Measurements from ENCODE around the gene AGTRAP. TPM values are rescaled to one million over a fixed set of nuclear protein-coding genes. Genes with fewer than 3 reads are reported as not detected.

The AGTRAP gene
- total RNA-seq, 1 experiment from 2014 or later: 23.6 TPM

DNA sequence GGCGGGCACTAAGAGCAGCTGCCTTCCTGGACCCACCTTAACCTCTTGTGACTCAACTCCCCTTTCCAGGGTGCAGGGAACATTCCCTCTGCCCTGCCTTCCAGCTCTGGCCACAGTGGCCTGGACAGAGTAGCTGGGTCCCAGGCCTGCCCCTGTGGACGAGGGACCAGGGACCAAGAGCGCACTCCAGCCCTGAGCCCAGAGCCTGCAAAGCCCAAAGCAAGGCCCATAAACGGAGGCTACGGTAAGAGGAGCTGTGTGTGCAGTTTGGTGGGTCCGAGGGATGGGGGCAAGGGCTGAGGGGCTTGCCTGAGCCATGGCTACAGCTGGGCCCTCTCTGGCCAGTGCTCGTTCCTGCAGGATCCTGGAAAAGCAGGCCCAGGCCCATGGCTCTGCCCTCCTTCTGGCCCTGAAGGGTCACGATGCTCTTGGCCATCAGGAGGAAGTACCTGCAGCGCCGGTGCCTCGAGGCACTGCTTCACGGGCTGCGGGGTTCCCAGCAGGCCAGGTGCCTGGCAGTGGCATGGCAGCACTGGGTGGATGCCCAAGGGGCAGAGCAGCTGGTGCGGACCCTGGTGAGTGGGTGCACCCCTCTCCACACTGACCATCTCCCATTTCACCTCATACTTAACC lies 52.0 kb downstream of the AGTRAP start:
- no peaks in the 10 kb centered on the region for H3K36me3 ChIP-seq (ENCODE audit: insufficient read depth, low read length, poor library complexity, severe bottlenecking)
- TF ChIP-seq, protein P1, sequence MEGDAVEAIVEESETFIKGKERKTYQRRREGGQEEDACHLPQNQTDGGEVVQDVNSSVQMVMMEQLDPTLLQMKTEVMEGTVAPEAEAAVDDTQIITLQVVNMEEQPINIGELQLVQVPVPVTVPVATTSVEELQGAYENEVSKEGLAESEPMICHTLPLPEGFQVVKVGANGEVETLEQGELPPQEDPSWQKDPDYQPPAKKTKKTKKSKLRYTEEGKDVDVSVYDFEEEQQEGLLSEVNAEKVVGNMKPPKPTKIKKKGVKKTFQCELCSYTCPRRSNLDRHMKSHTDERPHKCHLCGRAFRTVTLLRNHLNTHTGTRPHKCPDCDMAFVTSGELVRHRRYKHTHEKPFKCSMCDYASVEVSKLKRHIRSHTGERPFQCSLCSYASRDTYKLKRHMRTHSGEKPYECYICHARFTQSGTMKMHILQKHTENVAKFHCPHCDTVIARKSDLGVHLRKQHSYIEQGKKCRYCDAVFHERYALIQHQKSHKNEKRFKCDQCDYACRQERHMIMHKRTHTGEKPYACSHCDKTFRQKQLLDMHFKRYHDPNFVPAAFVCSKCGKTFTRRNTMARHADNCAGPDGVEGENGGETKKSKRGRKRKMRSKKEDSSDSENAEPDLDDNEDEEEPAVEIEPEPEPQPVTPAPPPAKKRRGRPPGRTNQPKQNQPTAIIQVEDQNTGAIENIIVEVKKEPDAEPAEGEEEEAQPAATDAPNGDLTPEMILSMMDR (conservative IDR thresholded peaks at IDR 0.05; ENCODE audit: low read depth, low read length): no peak
- TF ChIP-seq EZH2 (IDR thresholded peaks at IDR 0.05; ENCODE audit: borderline replicate concordance, low read depth, low read length, poor library complexity, severe bottlenecking): no peak
- POLR2A ChIA-PET (ENCODE audit: low non-redundant PET): no interaction called here
- H3K9me3 ChIP-seq (ENCODE audit: low read depth, low read length, poor library complexity, severe bottlenecking): no peaks in the 10 kb centered on the region
- H3K4me3 ChIP-seq (ENCODE audit: low read depth, low read length, poor library complexity, severe bottlenecking): no peak overlapping the region
- no peak overlapping the region for H3K27ac ChIP-seq (ENCODE audit: low read depth, low read length, poor library complexity, severe bottlenecking)
- no peaks in the 10 kb centered on the region for H3K4me1 ChIP-seq (ENCODE audit: insufficient read depth, low read length, poor library complexity, severe bottlenecking)
- BruUV-seq (replicated peaks): no TSS peak
- no peaks in the 10 kb centered on the region for H3K27me3 ChIP-seq (replicated peaks; ENCODE audit: insufficient read depth, low read depth, low read length, poor library complexity)
- intact Hi-C loops (cut with micrococcal nuclease; ENCODE audit: unreplicated experiment): no loop called here
- DNase-seq (ENCODE audit: low spot score): no peak
- CTCF ChIA-PET: no interaction called here

DNA sequence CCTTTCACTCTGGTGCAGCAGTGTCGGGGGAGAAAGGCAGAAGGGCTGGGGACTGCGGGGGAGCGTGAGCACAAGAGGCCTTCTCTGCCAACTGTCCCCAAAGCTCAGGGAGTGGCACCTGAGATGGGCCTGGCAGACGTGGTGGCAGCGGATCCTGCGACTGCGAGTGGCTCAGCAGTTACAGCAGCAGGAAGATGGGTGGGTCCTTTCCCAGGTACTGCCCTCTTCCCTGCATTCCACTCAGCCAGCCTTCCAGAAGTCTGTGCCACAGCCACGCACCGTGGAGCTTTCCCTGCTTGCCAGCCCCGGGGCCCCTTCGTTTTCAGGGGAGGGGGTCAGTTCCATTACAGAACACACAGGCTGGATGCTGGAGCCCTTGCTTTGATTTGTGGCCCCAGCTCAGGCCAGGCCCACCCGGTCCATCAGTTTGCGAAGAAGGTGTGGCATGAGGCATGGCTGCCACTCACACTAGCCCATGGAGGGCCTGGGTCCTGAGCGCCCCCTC lies 52.7 kb downstream of the AGTRAP start:
- Histone ChIP-seq H3K9me3 (ENCODE audit: low read depth, low read length, poor library complexity, severe bottlenecking) (no peaks in the 10 kb centered on the region), H3K36me3 (ENCODE audit: insufficient read depth, low read length, poor library complexity, severe bottlenecking) (no peaks in the 10 kb centered on the region), H3K27me3 (replicated peaks; ENCODE audit: insufficient read depth, low read depth, low read length, poor library complexity) (no peaks in the 10 kb centered on the region), H3K4me3 (ENCODE audit: low read depth, low read length, poor library complexity, severe bottlenecking) (no peak overlapping the region), H3K4me1 (ENCODE audit: insufficient read depth, low read length, poor library complexity, severe bottlenecking) (no peaks in the 10 kb centered on the region), H3K27ac (ENCODE audit: low read depth, low read length, poor library complexity, severe bottlenecking) (no peak overlapping the region)
- intact Hi-C loops (cut with micrococcal nuclease; ENCODE audit: unreplicated experiment): no loop called here
- TF ChIP-seq, protein P1 (conservative IDR thresholded peaks at IDR 0.05; ENCODE audit: low read depth, low read length): no peak
- no peak for TF ChIP-seq EZH2 (IDR thresholded peaks at IDR 0.05; ENCODE audit: borderline replicate concordance, low read depth, low read length, poor library complexity, severe bottlenecking)
- no TSS peak for BruUV-seq (replicated peaks)
- ChIA-PET CTCF (no interaction called here), POLR2A (ENCODE audit: low non-redundant PET) (no interaction called here)
- no peak for DNase-seq (ENCODE audit: low spot score)

DNA sequence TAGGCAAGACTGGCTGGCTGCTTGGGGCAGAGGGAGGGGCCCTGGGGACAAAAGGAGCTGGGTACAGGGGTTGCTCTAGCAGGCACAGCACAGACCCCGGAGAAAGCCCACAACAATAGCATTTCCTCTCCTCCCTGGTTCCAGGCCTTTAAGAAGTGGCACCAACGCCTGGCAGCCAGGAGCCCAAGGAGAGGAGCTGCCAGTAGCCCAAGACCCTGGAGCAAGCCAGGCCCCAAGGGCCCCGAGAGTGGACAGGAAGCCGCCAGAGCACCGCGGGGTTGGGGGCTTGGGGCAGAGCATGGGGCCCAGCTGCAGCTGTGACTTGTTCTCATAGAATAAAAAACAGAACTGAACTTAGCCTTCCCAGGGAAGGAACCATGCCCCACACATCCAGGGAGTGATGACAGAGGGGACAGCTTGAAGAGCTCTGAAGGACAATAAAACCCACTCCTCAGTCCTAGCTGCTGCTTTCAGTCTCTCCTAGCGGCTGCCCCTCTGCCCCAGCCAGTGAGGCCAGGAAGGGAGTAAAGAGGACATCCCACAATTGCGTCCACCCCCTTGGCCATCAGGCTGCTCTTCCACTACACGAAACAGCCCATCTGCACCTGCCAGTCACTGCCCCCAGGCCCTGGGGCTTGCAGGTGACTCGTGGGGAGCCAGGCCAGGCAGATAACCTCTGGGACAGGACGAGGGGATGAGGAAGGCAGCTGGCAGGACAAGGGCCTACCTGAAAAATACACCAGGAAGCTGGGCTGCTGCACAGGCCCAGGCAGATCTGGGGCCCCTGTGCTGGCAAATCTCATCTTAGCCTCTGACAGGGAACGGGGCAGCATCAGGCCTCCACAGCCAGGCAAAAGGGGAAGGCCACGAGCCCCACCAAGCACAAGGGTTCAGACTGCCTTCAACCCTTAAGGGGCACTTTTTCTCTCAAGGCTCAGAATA lies 53.5 kb downstream of the AGTRAP start:
- TF ChIP-seq, protein P1 (conservative IDR thresholded peaks at IDR 0.05; ENCODE audit: low read depth, low read length): no peak
- no peak for TF ChIP-seq EZH2 (IDR thresholded peaks at IDR 0.05; ENCODE audit: borderline replicate concordance, low read depth, low read length, poor library complexity, severe bottlenecking)
- H3K9me3 ChIP-seq (ENCODE audit: low read depth, low read length, poor library complexity, severe bottlenecking): no peaks in the 10 kb centered on the region
- intact Hi-C loops (cut with micrococcal nuclease; ENCODE audit: unreplicated experiment): no loop called here
- no peaks in the 10 kb centered on the region for H3K27me3 ChIP-seq (replicated peaks; ENCODE audit: insufficient read depth, low read depth, low read length, poor library complexity)
- no TSS peak for BruUV-seq (replicated peaks)
- H3K4me1 ChIP-seq (ENCODE audit: insufficient read depth, low read length, poor library complexity, severe bottlenecking): no peaks in the 10 kb centered on the region
- no peak overlapping the region for H3K27ac ChIP-seq (ENCODE audit: low read depth, low read length, poor library complexity, severe bottlenecking)
- POLR2A ChIA-PET (ENCODE audit: low non-redundant PET): no interaction called here
- DNase-seq (ENCODE audit: low spot score): no peak
- CTCF ChIA-PET: no interaction called here
- H3K36me3 ChIP-seq (ENCODE audit: insufficient read depth, low read length, poor library complexity, severe bottlenecking): peaks cover 5% of the 10 kb centered on the region
- no peak overlapping the region for H3K4me3 ChIP-seq (ENCODE audit: low read depth, low read length, poor library complexity, severe bottlenecking)
